H9 (cell line): ENCODE results near the gene BAIAP2. TPM values are rescaled to one million over a fixed set of nuclear protein-coding genes. Genes with fewer than 3 reads are reported as not detected.

Source experiments
- DNase-seq: peaks from one replicate; pipeline ENCODE4 v3.0.0-alpha.2; 2017
- H2AFZ ChIP-seq: one replicate; pipeline ENCODE4 v1.6.1; 2013; ENCODE audit warnings: mild to moderate bottlenecking, low read length, control low read depth, moderate library complexity
- H2AK5ac ChIP-seq: 2 replicates; pipeline ENCODE4 v1.6.1; 2013; ENCODE audit warnings: low read length, control low read depth, mixed read lengths; ENCODE audit not compliant: insufficient read length
- H2BK120ac ChIP-seq: one replicate; pipeline ENCODE4 v1.6.1; 2013; ENCODE audit warnings: low read depth, mild to moderate bottlenecking, low read length, control low read depth, inconsistent platforms; ENCODE audit not compliant: poor library complexity, severe bottlenecking
- H2BK12ac ChIP-seq: 2 replicates; pipeline ENCODE4 v1.6.1; 2013; ENCODE audit warnings: low read length, control low read depth, mixed read lengths, low read depth; ENCODE audit not compliant: insufficient read length
- H2BK15ac ChIP-seq: 2 replicates; pipeline ENCODE4 v1.6.1; 2013; ENCODE audit warnings: low read depth, low read length, control low read depth
- H2BK20ac ChIP-seq: one replicate; pipeline ENCODE4 v1.6.1; 2013; ENCODE audit warnings: low read depth, mild to moderate bottlenecking, low read length, control low read depth, inconsistent platforms; ENCODE audit not compliant: poor library complexity, severe bottlenecking
- H2BK5ac ChIP-seq: 2 replicates; pipeline ENCODE4 v1.6.1; 2013; ENCODE audit warnings: low read length, control low read depth, mixed read lengths; ENCODE audit not compliant: insufficient read length
- H3K14ac ChIP-seq: 2 replicates; pipeline ENCODE4 v1.6.1; 2013; ENCODE audit warnings: low read length, control low read depth; ENCODE audit not compliant: insufficient read depth
- H3K18ac ChIP-seq: 2 replicates; pipeline ENCODE4 v1.6.1; 2013; ENCODE audit warnings: low read depth, mild to moderate bottlenecking, mixed read lengths, low read length, control low read depth; ENCODE audit not compliant: insufficient read length
- H3K23ac ChIP-seq: 2 replicates; pipeline ENCODE4 v1.6.1; 2013; ENCODE audit warnings: low read length, control low read depth, mixed read lengths, low read depth; ENCODE audit not compliant: insufficient read length
- H3K23me2 ChIP-seq: 2 replicates; pipeline ENCODE4 v1.6.1; 2013; ENCODE audit warnings: low read depth, mild to moderate bottlenecking, mixed read lengths, low read length, control low read depth; ENCODE audit not compliant: insufficient read length, poor library complexity, severe bottlenecking
- H3K27ac ChIP-seq: 2 replicates; pipeline ENCODE4 v1.5.1; 2013; ENCODE audit warnings: low read length, control low read depth, mixed read lengths, low read depth; ENCODE audit not compliant: insufficient read length
- H3K27me3 ChIP-seq: 2 replicates; pipeline ENCODE4 v1.6.1; 2013; ENCODE audit warnings: low read length, control low read depth, inconsistent platforms; ENCODE audit not compliant: insufficient read depth
- H3K4ac ChIP-seq: 2 replicates; pipeline ENCODE4 v1.6.1; 2013; ENCODE audit warnings: low read depth, mild to moderate bottlenecking, control low read depth, inconsistent platforms, low read length, moderate library complexity
- H3K4me1 ChIP-seq: 2 replicates; pipeline ENCODE4 v1.6.1; 2013; ENCODE audit warnings: low read length, control low read depth, inconsistent platforms; ENCODE audit not compliant: insufficient read depth
- H3K4me2 ChIP-seq: 2 replicates; pipeline ENCODE4 v1.6.1; 2013; ENCODE audit warnings: low read length, control low read depth, mixed read lengths; ENCODE audit not compliant: insufficient read length, insufficient read depth
- H3K56ac ChIP-seq: 2 replicates; pipeline ENCODE4 v1.6.1; 2013; ENCODE audit warnings: low read depth, mild to moderate bottlenecking, mixed read lengths, low read length, control low read depth; ENCODE audit not compliant: insufficient read length
- H3K79me1 ChIP-seq: 2 replicates; pipeline ENCODE4 v1.6.1; 2013; ENCODE audit warnings: low read depth, mild to moderate bottlenecking, moderate library complexity, low read length, control low read depth, inconsistent platforms; ENCODE audit not compliant: insufficient read depth, poor library complexity, severe bottlenecking
- H3K79me2 ChIP-seq: 2 replicates; pipeline ENCODE4 v1.6.1; 2013; ENCODE audit warnings: low read length, control low read depth, inconsistent platforms; ENCODE audit not compliant: insufficient read depth
- H3K9ac ChIP-seq: 2 replicates; pipeline ENCODE4 v1.6.1; 2013; ENCODE audit warnings: low read length, control low read depth, mixed read lengths; ENCODE audit not compliant: insufficient read length; ENCODE audit errors: extremely low read depth
- H3K9me3 ChIP-seq: one replicate; pipeline ENCODE4 v1.6.1; 2013; ENCODE audit warnings: low read depth, low read length, inconsistent platforms; ENCODE audit not compliant: control insufficient read depth
- H3T11ph ChIP-seq: one replicate; pipeline ENCODE4 v1.6.1; 2013; ENCODE audit warnings: mild to moderate bottlenecking, low read length, control low read depth, inconsistent platforms
- H4K20me1 ChIP-seq: one replicate; pipeline ENCODE4 v1.6.1; 2013; ENCODE audit not compliant: control insufficient read depth, insufficient read length, insufficient read depth
- H4K5ac ChIP-seq: 2 replicates; pipeline ENCODE4 v1.6.1; 2013; ENCODE audit warnings: low read depth, mild to moderate bottlenecking, mixed read lengths, low read length, control low read depth; ENCODE audit not compliant: insufficient read length
- H4K8ac ChIP-seq: replicated peaks from 2 replicates; pipeline ENCODE4 v1.6.1; 2013; ENCODE audit warnings: low read length, control low read depth, mixed read lengths, low read depth; ENCODE audit not compliant: insufficient read length
- H4K91ac ChIP-seq: 2 replicates; pipeline ENCODE4 v1.6.1; 2013; ENCODE audit warnings: low read depth, mild to moderate bottlenecking, moderate library complexity, mixed read lengths, low read length, control low read depth; ENCODE audit not compliant: insufficient read length
- H3K27ac Mint-ChIP-seq, 3 experiments: 2 replicates in 2 of 3; 3 replicates in 1 of 3; pipeline ENCODE4 v1.8.0; 2020 to 2021; ENCODE audit warnings: mixed read lengths in 3 of 3, mild to moderate bottlenecking in 1 of 3, moderate library complexity in 1 of 3
- H3K27me3 Mint-ChIP-seq: 2 replicates; pipeline ENCODE4 v1.8.0; 2021; ENCODE audit warnings: low read depth, mild to moderate bottlenecking, moderate library complexity, mixed read lengths
- H3K36me3 Mint-ChIP-seq, 3 experiments: 2 replicates in 2 of 3; 3 replicates in 1 of 3; pipeline ENCODE4 v1.8.0; 2020 to 2021; ENCODE audit warnings: low read depth in 3 of 3, mixed read lengths in 3 of 3; ENCODE audit not compliant: insufficient read depth in 1 of 3
- H3K4me1 Mint-ChIP-seq, 2 experiments: 2 replicates each; pipeline ENCODE4 v1.8.0; 2020; ENCODE audit warnings: mixed read lengths in 2 of 2
- H3K4me3 Mint-ChIP-seq, 2 experiments: 2 replicates in 1 of 2; 3 replicates in 1 of 2; pipeline ENCODE4 v1.8.0; 2020 to 2021; ENCODE audit warnings: mild to moderate bottlenecking in 2 of 2, mixed read lengths in 2 of 2, moderate library complexity in 1 of 2
- H3K9me3 Mint-ChIP-seq, 2 experiments: 2 replicates in 1 of 2; 3 replicates in 1 of 2; pipeline ENCODE4 v1.8.0; 2020; ENCODE audit warnings: mild to moderate bottlenecking in 2 of 2, mixed read lengths in 2 of 2, moderate library complexity in 1 of 2
- CTCF ChIP-seq: fragments of 200-600 bp; sonication (generic); conservative IDR thresholded peaks from 3 replicates; pipeline ENCODE4 v1.8.0; 2021; ENCODE audit warnings: antibody characterized with exemption, mild to moderate bottlenecking
- WGBS: extraction: QIAGEN DNeasy Blood & Tissue Kit; methylation state at CpG from one replicate; pipeline ENCODE4 v1.1.7; 2013; ENCODE audit warnings: missing lambda C conversion rate, low lambda C conversion rate, mixed read lengths; ENCODE audit not compliant: insufficient read length; ENCODE audit errors: extremely low coverage; 5-methylcytosine and 5-hydroxymethylcytosine counted together
- total RNA-seq: library from RNA; stranded (reverse); gene quantifications from 2 replicates; pipeline ENCODE4 v1.2.1, GENCODE V29; 2021

Gene BAIAP2
- total RNA-seq, 1 experiment from 2014 or later: 27.8 TPM

GRCh38 chr17:81100668-81101067 is 65.7 kb downstream of the BAIAP2 start:
- H2BK12ac ChIP-seq: no peak overlapping the region
- H3K4me1 ChIP-seq: no peaks in the 10 kb centered on the region
- no peak overlapping the region for H3K23ac ChIP-seq

More at GRCh38 chr17:81100668-81101067, 65.7 kb downstream of the BAIAP2 start:
- H2BK5ac ChIP-seq: no peak overlapping the region
- H3K9me3 ChIP-seq: no peaks in the 10 kb centered on the region
- no peak overlapping the region for H3K9ac ChIP-seq
- no peak overlapping the region for H4K91ac ChIP-seq
- H2BK20ac ChIP-seq: no peak overlapping the region
- no peak overlapping the region for H2BK15ac ChIP-seq
- no peak overlapping the region for H3K14ac ChIP-seq
- no peak overlapping the region for H2AFZ ChIP-seq
- H3K9me3 Mint-ChIP-seq: no peaks in the 10 kb centered on the region; a peak in 1 of 5 replicates
- H3K27ac ChIP-seq: no peak overlapping the region
- H3K18ac ChIP-seq: no peak overlapping the region
- no peak for TF ChIP-seq CTCF
- no peak overlapping the region for H3K56ac ChIP-seq
- H3K4ac ChIP-seq: no peak overlapping the region
- no peaks in the 10 kb centered on the region for H3K79me1 ChIP-seq
- H2AK5ac ChIP-seq: no peak overlapping the region
- H3T11ph ChIP-seq: no peak overlapping the region
- no peak overlapping the region for H3K4me3 Mint-ChIP-seq
- H3K79me2 ChIP-seq: no peaks in the 10 kb centered on the region
- WGBS: no CpG with 5 or more reads among the region's 10 CpGs
- no peaks in the 10 kb centered on the region for H3K27me3 ChIP-seq
- no peaks in the 10 kb centered on the region for H3K27me3 Mint-ChIP-seq
- H4K20me1 ChIP-seq: no peaks in the 10 kb centered on the region
- H3K27ac Mint-ChIP-seq: no peak overlapping the region
- H3K23me2 ChIP-seq: peaks cover 3% of the 10 kb centered on the region
- DNase-seq: no peak
- peaks cover 11 to 16% of the 10 kb centered on the region in 2 experiments for H3K4me1 Mint-ChIP-seq
- H3K36me3 Mint-ChIP-seq: no peaks in the 10 kb centered on the region; a peak in 2 of 7 replicates
- no peak overlapping the region for H4K5ac ChIP-seq
- no peak overlapping the region for H2BK120ac ChIP-seq
- H3K4me2 ChIP-seq: no peak overlapping the region
- H4K8ac ChIP-seq: no peak overlapping the region
